OCI-LY3 (cell line): Measurements from ENCODE around the gene CLEC20A.

Source experiments
- H2AFZ ChIP-seq: fragments of 200-600, 300-600 bp; shearing (Covaris generic); 2 replicates; pipeline ENCODE4 v1.6.0; 2014; ENCODE audit warnings: antibody characterized with exemption, low read depth, low read length
- H3K27ac ChIP-seq: fragments of 200-600, 300-600 bp; sonication (generic); 2 replicates; pipeline ENCODE4 v1.5.1; 2014; ENCODE audit warnings: mild to moderate bottlenecking, low read length, moderate library complexity, mixed read lengths
- H3K27me3 ChIP-seq: fragments of 200-600, 300-600 bp; sonication (generic); 2 replicates; pipeline ENCODE4 v1.6.1; 2014; ENCODE audit warnings: low read depth, low read length, mixed read lengths
- H3K36me3 ChIP-seq: fragments of 200-600, 300-600 bp; sonication (generic); replicated peaks from 2 replicates; pipeline ENCODE3; 2014; ENCODE audit warnings: low read depth, low read length, mixed read lengths
- H3K4me1 ChIP-seq: fragments of 300-600, 200-600 bp; sonication (generic); 2 replicates; pipeline ENCODE4 v1.6.1; 2014; ENCODE audit warnings: low read length, mixed read lengths
- H3K4me2 ChIP-seq: fragments of 200-600, 300-600 bp; sonication (generic); 2 replicates; pipeline ENCODE4 v1.6.1; 2014; ENCODE audit warnings: low read length, mixed read lengths
- H3K4me3 ChIP-seq: fragments of 300-600, 200-600 bp; sonication (generic); 2 replicates; pipeline ENCODE4 v1.5.1; 2014; ENCODE audit warnings: antibody characterized with exemption, mild to moderate bottlenecking, low read length, moderate library complexity
- H3K79me2 ChIP-seq: fragments of 300-600, 200-600 bp; shearing (Covaris generic); 2 replicates; pipeline ENCODE4 v1.6.1; 2014; ENCODE audit warnings: mild to moderate bottlenecking, low read length, mixed read lengths
- H3K9ac ChIP-seq: fragments of 300-600, 200-600 bp; shearing (Covaris generic); 2 replicates; pipeline ENCODE4 v1.6.0; 2014; ENCODE audit warnings: mild to moderate bottlenecking, low read length, moderate library complexity
- H3K9me3 ChIP-seq: fragments of 200-600, 300-600 bp; shearing (Covaris generic); 2 replicates; pipeline ENCODE4 v1.6.1; 2014; ENCODE audit warnings: low read length, mixed read lengths; ENCODE audit not compliant: insufficient read depth
- H4K20me1 ChIP-seq: fragments of 200-600, 300-600 bp; sonication (generic); 2 replicates; pipeline ENCODE4 v1.6.1; 2016; ENCODE audit warnings: low read length, mixed read lengths; ENCODE audit not compliant: insufficient read depth
- CTCF ChIP-seq: fragments of 200-600, 300-600 bp; sonication (generic); IDR thresholded peaks from 2 replicates; pipeline ENCODE4 v1.5.1; 2014; ENCODE audit warnings: antibody characterized with exemption, low read length, low read depth
- EZH2phosphoT487 ChIP-seq: fragments of 200-600 bp; shearing (Covaris generic); IDR thresholded peaks from 2 replicates; pipeline ENCODE4 v1.6.1; 2018; ENCODE audit warnings: antibody characterized with exemption, mixed run types, low read depth

Gene CLEC20A

GRCh38 chr1:178494569-178494971 lies 2.2 kb downstream of the CLEC20A start:
- no peaks in the 10 kb centered on the region for H3K27me3 ChIP-seq

GRCh38 chr1:178493301-178493741 lies 3.4 kb downstream of the CLEC20A start:
- H3K36me3 ChIP-seq, result no peaks in the 10 kb centered on the region
- no peak for TF ChIP-seq CTCF
- no peak for TF ChIP-seq EZH2phosphoT487
- H3K27ac ChIP-seq, result no peak overlapping the region
- H3K4me2 ChIP-seq, result no peak overlapping the region
- H3K4me3 ChIP-seq, result no peak overlapping the region
- no peaks in the 10 kb centered on the region for H4K20me1 ChIP-seq
- no peak overlapping the region for H2AFZ ChIP-seq
- H3K79me2 ChIP-seq, result no peaks in the 10 kb centered on the region
- peaks cover 9% of the 10 kb centered on the region for H3K4me1 ChIP-seq
- no peaks in the 10 kb centered on the region for H3K9me3 ChIP-seq
- no peaks in the 10 kb centered on the region for H3K27me3 ChIP-seq
- no peak overlapping the region for H3K9ac ChIP-seq

More at GRCh38 chr1:178494569-178494971, 2.2 kb downstream of the CLEC20A start:
- Histone ChIP-seq H3K79me2 (no peaks in the 10 kb centered on the region), H3K4me2 (no peak overlapping the region), H3K4me1 (peaks cover 9% of the 10 kb centered on the region), H2AFZ (no peak overlapping the region), H3K9me3 (no peaks in the 10 kb centered on the region), H3K4me3 (no peak overlapping the region), H3K36me3 (no peaks in the 10 kb centered on the region), H4K20me1 (no peaks in the 10 kb centered on the region), H3K9ac (no peak overlapping the region), H3K27ac (no peak overlapping the region)
- TF ChIP-seq EZH2phosphoT487, result no peak

GRCh38 chr1:178492341-178492740 lies 4.4 kb downstream of the CLEC20A start:
- Histone ChIP-seq H3K9me3 (no peaks in the 10 kb centered on the region), H3K9ac (no peak overlapping the region), H3K4me3 (no peak overlapping the region), H3K36me3 (no peaks in the 10 kb centered on the region), H3K27ac (no peak overlapping the region), H2AFZ (no peak overlapping the region), H3K79me2 (no peaks in the 10 kb centered on the region), H3K27me3 (no peaks in the 10 kb centered on the region), H3K4me2 (no peak overlapping the region), H4K20me1 (no peaks in the 10 kb centered on the region), H3K4me1 (no peaks in the 10 kb centered on the region)
- TF ChIP-seq CTCF (no peak), EZH2phosphoT487 (no peak)

GRCh38 chr1:178491721-178492120 lies 5.0 kb downstream of the CLEC20A start:
- Histone ChIP-seq H3K4me3 (no peak overlapping the region), H3K36me3 (no peaks in the 10 kb centered on the region), H3K9me3 (no peaks in the 10 kb centered on the region), H3K27ac (no peak overlapping the region), H3K4me2 (no peak overlapping the region), H2AFZ (no peak overlapping the region), H4K20me1 (no peaks in the 10 kb centered on the region), H3K27me3 (no peaks in the 10 kb centered on the region), H3K9ac (no peak overlapping the region), H3K79me2 (no peaks in the 10 kb centered on the region), H3K4me1 (no peaks in the 10 kb centered on the region)
- TF ChIP-seq EZH2phosphoT487, result no peak
- TF ChIP-seq CTCF, result no peak

GRCh38 chr1:178490967-178491366 lies 5.8 kb downstream of the CLEC20A start:
- no peaks in the 10 kb centered on the region for H3K9me3 ChIP-seq
- no peak for TF ChIP-seq CTCF
- TF ChIP-seq EZH2phosphoT487, result no peak
- no peak overlapping the region for H3K27ac ChIP-seq
- H3K9ac ChIP-seq, result no peak overlapping the region
- H4K20me1 ChIP-seq, result no peaks in the 10 kb centered on the region
- peaks cover 1% of the 10 kb centered on the region for H3K4me1 ChIP-seq
- H3K36me3 ChIP-seq, result no peaks in the 10 kb centered on the region
- no peaks in the 10 kb centered on the region for H3K27me3 ChIP-seq
- no peak overlapping the region for H3K4me3 ChIP-seq
- H3K4me2 ChIP-seq, result no peak overlapping the region
- H3K79me2 ChIP-seq, result no peaks in the 10 kb centered on the region
- H2AFZ ChIP-seq, result no peak overlapping the region
